WTC11 (cell line): ENCODE data around the gene EAF1. TPM values are rescaled to one million over a fixed set of nuclear protein-coding genes. Genes with fewer than 3 reads are reported as not detected.
"Not testable (repeated sequence)": the region's sequence is repeated elsewhere in the genome, so short reads cannot be mapped to it uniquely, and the experiment has no call there.

ENCODE experiments used
- ATAC-seq: fragments of 200-7000 bp; cut with Tn5 transposase; 2 replicates; pipeline ENCODE4 v1.10.0; 2021; ENCODE audit warnings: mild to moderate bottlenecking, moderate library complexity
- CTCF ChIA-PET: fragments of 300-600 bp; sonication (Branson Sonifier 250); formaldehyde crosslinking; loops from one replicate; lab custom pipeline; 2021; ENCODE audit warnings: antibody characterized with exemption; lab: Charles Lee
- POLR2A ChIA-PET: fragments of 350-600 bp; sonication (Branson Sonifier 250); formaldehyde crosslinking; loops from one replicate; lab custom pipeline; 2021; ENCODE audit warnings: antibody characterized with exemption; lab: Charles Lee
- DNase-seq: peaks from one replicate; pipeline ENCODE4 v3.0.0; 2021; ENCODE audit warnings: low spot score
- H3K27ac Mint-ChIP-seq: 2 replicates; pipeline ENCODE4 v1.8.0; 2021; ENCODE audit warnings: mixed read lengths
- H3K27me3 Mint-ChIP-seq: 2 replicates; pipeline ENCODE4 v1.8.0; 2021; ENCODE audit warnings: low read depth, mild to moderate bottlenecking, moderate library complexity, mixed read lengths
- H3K36me3 Mint-ChIP-seq: 2 replicates; pipeline ENCODE4 v1.8.0; 2021; ENCODE audit warnings: mixed read lengths
- H3K4me1 Mint-ChIP-seq: 2 replicates; pipeline ENCODE4 v1.8.0; 2022; ENCODE audit warnings: mixed read lengths
- H3K4me3 Mint-ChIP-seq: 2 replicates; pipeline ENCODE4 v1.8.0; 2021; ENCODE audit warnings: mild to moderate bottlenecking, moderate library complexity, mixed read lengths
- H3K9me3 Mint-ChIP-seq: 2 replicates; pipeline ENCODE4 v1.8.0; 2021; ENCODE audit warnings: mixed read lengths
- ATF1 ChIP-seq: sonication (generic); formaldehyde crosslinking; IDR thresholded peaks from 2 replicates; pipeline ENCODE4 v1.8.1; 2023; ENCODE audit warnings: mild to moderate bottlenecking, moderate library complexity, missing genetic modification reagents
- CREB1 ChIP-seq: sonication (generic); formaldehyde crosslinking; IDR thresholded peaks from 2 replicates; pipeline ENCODE4 v1.8.0; 2023; ENCODE audit warnings: mild to moderate bottlenecking, missing genetic modification reagents
- JUN ChIP-seq: sonication (generic); formaldehyde crosslinking; IDR thresholded peaks from 2 replicates; pipeline ENCODE4 v1.8.0; 2023; ENCODE audit warnings: mild to moderate bottlenecking, missing genetic modification reagents
- TCF7 ChIP-seq: sonication (generic); formaldehyde crosslinking; IDR thresholded peaks from 2 replicates; pipeline ENCODE4 v1.8.0; 2022; ENCODE audit warnings: mild to moderate bottlenecking, low read depth, missing genetic modification reagents, moderate library complexity
- TP53 ChIP-seq: sonication (generic); formaldehyde crosslinking; IDR thresholded peaks from 2 replicates; pipeline ENCODE4 v1.8.1; 2023; ENCODE audit warnings: mild to moderate bottlenecking, missing genetic modification reagents
- ZNF317 ChIP-seq: sonication (generic); formaldehyde crosslinking; IDR thresholded peaks from 2 replicates; pipeline ENCODE4 v1.8.1; 2023; ENCODE audit warnings: low read depth, mild to moderate bottlenecking, moderate library complexity, missing genetic modification reagents, borderline replicate concordance
- total RNA-seq: library from RNA; stranded (reverse); gene quantifications from 3 replicates; pipeline ENCODE4 v1.2.3, GENCODE V29; 2021
- TF ChIP-seq, protein P1 (sequence below): sonication (generic); formaldehyde crosslinking; IDR thresholded peaks from 2 replicates; pipeline ENCODE4 v1.8.1; 2023; ENCODE audit warnings: mild to moderate bottlenecking, missing genetic modification reagents
- TF ChIP-seq, protein P2 (sequence below): sonication (generic); formaldehyde crosslinking; IDR thresholded peaks from 2 replicates; pipeline ENCODE4 v1.8.1; 2022; ENCODE audit warnings: low read depth, mild to moderate bottlenecking, moderate library complexity, missing genetic modification reagents, borderline replicate concordance
- TF ChIP-seq, protein P3 (sequence below): sonication (generic); formaldehyde crosslinking; conservative IDR thresholded peaks from 2 replicates; pipeline ENCODE4 v1.8.1; 2022; ENCODE audit warnings: mild to moderate bottlenecking, missing genetic modification reagents
- TF ChIP-seq, protein P4 (sequence below): sonication (generic); formaldehyde crosslinking; IDR thresholded peaks from 2 replicates; pipeline ENCODE4 v1.8.0; 2023; ENCODE audit warnings: mild to moderate bottlenecking, missing genetic modification reagents
- TF ChIP-seq, protein P5 (sequence below): fragments of 250-450 bp; sonication (Bioruptor Pico); conservative IDR thresholded peaks from 2 replicates; pipeline ENCODE4 v1.9.0; 2021; ENCODE audit warnings: mild to moderate bottlenecking
- TF ChIP-seq, protein P6 (sequence below): fragments of 250-450 bp; sonication (Bioruptor Pico); IDR thresholded peaks from 2 replicates; pipeline ENCODE4 v2.1.2; 2022; ENCODE audit warnings: mild to moderate bottlenecking, moderate library complexity

EAF1 gene
- total RNA-seq, 1 experiment from 2014 or later: 25.4 TPM

DNA sequence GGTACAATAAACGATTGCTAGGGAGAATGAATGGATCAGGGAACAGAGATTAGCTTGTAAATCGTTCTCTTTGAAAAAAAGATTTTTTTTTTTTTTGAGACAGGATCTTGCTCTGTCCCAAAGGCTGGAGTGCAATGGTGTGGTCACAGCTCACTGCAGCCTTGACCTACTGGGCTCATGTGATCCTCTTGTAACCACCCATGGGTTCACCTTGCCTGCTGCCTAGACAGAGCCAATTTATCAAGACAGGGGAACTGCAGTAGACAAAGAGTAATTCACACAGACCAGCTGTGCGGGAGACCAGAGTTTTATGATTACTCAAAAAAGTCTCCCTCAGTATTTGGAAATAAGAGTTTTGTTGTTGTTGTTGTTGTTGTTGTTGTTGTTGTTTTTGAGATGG lies 39.7 kb upstream of the EAF1 start:
- ChIA-PET CTCF (interaction anchor here (1.2 kb wide), 1 partner anchor 120 kb away, joined by 5 read pairs; no protein-coding TSS in a partner anchor), POLR2A (no interaction called here)
- Mint-ChIP-seq H3K36me3 (peaks cover 6% of the 10 kb centered on the region; the same call in 1 of the 2 replicates), H3K9me3 (peaks cover 23% of the 10 kb centered on the region), H3K27ac (no peak overlapping the region), H3K4me1 (no peaks in the 10 kb centered on the region), H3K27me3 (peaks cover 7% of the 10 kb centered on the region), H3K4me3 (no peak overlapping the region)
- TF ChIP-seq, protein P1, sequence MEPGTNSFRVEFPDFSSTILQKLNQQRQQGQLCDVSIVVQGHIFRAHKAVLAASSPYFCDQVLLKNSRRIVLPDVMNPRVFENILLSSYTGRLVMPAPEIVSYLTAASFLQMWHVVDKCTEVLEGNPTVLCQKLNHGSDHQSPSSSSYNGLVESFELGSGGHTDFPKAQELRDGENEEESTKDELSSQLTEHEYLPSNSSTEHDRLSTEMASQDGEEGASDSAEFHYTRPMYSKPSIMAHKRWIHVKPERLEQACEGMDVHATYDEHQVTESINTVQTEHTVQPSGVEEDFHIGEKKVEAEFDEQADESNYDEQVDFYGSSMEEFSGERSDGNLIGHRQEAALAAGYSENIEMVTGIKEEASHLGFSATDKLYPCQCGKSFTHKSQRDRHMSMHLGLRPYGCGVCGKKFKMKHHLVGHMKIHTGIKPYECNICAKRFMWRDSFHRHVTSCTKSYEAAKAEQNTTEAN (CRISPR knock-in tag): no peak
- TF ChIP-seq, protein P2, sequence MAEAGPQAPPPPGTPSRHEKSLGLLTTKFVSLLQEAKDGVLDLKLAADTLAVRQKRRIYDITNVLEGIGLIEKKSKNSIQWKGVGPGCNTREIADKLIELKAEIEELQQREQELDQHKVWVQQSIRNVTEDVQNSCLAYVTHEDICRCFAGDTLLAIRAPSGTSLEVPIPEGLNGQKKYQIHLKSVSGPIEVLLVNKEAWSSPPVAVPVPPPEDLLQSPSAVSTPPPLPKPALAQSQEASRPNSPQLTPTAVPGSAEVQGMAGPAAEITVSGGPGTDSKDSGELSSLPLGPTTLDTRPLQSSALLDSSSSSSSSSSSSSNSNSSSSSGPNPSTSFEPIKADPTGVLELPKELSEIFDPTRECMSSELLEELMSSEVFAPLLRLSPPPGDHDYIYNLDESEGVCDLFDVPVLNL (CRISPR knock-in tag): no peak
- TF ChIP-seq JUN (CRISPR knock-in tag) (no peak), ZNF317 (no peak), CREB1 (CRISPR knock-in tag) (no peak), ATF1 (no peak), TP53 (CRISPR knock-in tag) (no peak)
- TF ChIP-seq, protein P3, sequence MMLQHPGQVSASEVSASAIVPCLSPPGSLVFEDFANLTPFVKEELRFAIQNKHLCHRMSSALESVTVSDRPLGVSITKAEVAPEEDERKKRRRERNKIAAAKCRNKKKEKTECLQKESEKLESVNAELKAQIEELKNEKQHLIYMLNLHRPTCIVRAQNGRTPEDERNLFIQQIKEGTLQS: no peak
- TF ChIP-seq, protein P4, sequence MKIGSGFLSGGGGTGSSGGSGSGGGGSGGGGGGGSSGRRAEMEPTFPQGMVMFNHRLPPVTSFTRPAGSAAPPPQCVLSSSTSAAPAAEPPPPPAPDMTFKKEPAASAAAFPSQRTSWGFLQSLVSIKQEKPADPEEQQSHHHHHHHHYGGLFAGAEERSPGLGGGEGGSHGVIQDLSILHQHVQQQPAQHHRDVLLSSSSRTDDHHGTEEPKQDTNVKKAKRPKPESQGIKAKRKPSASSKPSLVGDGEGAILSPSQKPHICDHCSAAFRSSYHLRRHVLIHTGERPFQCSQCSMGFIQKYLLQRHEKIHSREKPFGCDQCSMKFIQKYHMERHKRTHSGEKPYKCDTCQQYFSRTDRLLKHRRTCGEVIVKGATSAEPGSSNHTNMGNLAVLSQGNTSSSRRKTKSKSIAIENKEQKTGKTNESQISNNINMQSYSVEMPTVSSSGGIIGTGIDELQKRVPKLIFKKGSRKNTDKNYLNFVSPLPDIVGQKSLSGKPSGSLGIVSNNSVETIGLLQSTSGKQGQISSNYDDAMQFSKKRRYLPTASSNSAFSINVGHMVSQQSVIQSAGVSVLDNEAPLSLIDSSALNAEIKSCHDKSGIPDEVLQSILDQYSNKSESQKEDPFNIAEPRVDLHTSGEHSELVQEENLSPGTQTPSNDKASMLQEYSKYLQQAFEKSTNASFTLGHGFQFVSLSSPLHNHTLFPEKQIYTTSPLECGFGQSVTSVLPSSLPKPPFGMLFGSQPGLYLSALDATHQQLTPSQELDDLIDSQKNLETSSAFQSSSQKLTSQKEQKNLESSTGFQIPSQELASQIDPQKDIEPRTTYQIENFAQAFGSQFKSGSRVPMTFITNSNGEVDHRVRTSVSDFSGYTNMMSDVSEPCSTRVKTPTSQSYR (CRISPR knock-in tag): no peak
- TF ChIP-seq, protein P5, sequence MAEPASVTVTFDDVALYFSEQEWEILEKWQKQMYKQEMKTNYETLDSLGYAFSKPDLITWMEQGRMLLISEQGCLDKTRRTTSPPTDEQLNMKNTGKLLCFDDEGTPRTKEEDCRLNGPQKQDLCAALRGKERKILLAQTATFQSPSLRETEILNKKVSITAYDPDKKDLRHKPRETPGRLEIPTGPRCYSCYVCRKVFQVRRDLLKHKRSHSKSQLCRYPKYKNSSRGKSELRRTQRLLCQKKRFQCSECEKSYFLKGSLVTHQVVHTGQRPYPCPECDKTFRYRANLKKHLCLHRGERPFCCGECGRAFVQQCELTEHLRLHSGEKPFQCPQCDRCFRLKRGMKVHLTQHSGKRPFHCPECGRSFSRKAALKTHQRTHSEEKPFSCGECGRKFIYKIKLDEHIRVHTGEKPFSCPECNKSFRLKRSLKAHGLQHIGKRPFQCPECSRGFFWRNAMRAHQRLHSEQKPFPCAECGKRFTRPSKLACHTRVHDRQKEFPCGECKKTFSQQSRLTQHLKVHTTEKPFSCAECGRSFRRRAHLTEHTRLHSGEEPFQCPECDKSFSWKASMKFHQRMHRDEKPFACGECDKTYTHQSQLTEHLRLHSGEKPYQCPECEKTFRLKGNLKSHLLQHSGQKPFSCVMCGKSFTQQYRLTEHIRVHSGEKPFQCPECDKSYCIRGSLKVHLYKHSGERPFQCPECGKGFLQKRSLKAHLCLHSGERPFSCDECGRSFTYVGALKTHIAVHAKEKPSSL (CRISPR knock-in tag): no peak
- no peak for ATAC-seq
- no peak for DNase-seq

DNA sequence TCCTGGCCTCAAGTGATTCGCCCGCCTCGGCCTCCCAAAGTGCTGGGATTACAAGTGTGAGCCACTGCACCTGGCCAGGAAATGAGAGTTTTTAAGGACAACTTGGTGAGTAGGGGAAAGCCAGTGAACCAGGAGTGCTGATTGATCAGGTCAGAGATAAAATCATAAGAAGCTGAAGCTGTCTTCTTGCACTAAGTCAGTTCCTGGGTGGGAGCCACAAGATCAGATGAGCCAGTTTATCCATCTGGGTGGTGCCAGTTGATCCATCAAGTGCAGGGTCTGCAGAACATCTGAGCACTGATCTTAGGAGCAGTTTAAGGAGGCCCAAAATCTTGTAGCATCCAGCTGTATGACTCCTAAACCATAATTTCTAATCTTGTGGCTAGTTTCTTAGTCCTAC lies 39.1 kb upstream of the EAF1 start:
- CTCF ChIA-PET, H3K36me3 Mint-ChIP-seq, H3K27ac Mint-ChIP-seq, H3K4me3 Mint-ChIP-seq, H3K4me1 Mint-ChIP-seq, DNase-seq, ATAC-seq, POLR2A ChIA-PET: not testable (repeated sequence)
- H3K27me3 Mint-ChIP-seq: peaks cover 13% of the 10 kb centered on the region
- peaks cover 27% of the 10 kb centered on the region for H3K9me3 Mint-ChIP-seq

DNA sequence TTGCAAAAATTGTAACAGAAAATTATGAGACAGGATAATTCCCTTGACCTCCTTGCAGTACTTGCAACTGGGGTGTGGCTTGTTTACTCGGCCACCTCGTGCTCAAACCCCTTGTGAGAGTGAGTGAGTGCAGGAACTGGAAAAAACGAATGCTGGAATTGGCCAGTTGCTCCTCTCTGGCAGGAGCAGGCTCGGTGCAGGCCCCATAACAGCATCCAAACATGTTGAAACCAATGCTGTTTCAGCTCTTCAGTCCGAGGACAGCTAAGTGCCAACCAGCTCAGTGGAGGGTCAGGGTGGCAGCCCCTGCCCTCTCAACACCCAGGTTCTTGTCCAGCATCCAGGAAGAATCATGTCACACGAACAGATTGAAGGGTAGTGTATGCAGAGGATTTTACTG lies 36.9 kb upstream of the EAF1 start:
- no peak for ATAC-seq
- peaks cover 37% of the 10 kb centered on the region for H3K9me3 Mint-ChIP-seq
- H3K27ac Mint-ChIP-seq: no peak overlapping the region; the same call in 1 of the 2 replicates
- peaks cover 10% of the 10 kb centered on the region for H3K36me3 Mint-ChIP-seq
- ChIA-PET POLR2A (no interaction called here), CTCF (interaction anchor here (1.1 kb wide), 1 partner anchor 15 kb away, joined by 3 read pairs; no protein-coding TSS in a partner anchor)
- DNase-seq: no peak
- H3K4me3 Mint-ChIP-seq: no peak overlapping the region
- no peak for TF ChIP-seq JUN (CRISPR knock-in tag)
- TF ChIP-seq, protein P6, sequence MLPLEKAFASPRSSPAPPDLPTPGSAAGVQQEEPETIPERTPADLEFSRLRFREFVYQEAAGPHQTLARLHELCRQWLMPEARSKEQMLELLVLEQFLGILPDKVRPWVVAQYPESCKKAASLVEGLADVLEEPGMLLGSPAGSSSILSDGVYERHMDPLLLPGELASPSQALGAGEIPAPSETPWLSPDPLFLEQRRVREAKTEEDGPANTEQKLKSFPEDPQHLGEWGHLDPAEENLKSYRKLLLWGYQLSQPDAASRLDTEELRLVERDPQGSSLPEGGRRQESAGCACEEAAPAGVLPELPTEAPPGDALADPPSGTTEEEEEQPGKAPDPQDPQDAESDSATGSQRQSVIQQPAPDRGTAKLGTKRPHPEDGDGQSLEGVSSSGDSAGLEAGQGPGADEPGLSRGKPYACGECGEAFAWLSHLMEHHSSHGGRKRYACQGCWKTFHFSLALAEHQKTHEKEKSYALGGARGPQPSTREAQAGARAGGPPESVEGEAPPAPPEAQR: no peak
- no peak for TF ChIP-seq TCF7 (CRISPR knock-in tag)
- no peaks in the 10 kb centered on the region for H3K4me1 Mint-ChIP-seq
- H3K27me3 Mint-ChIP-seq: peaks cover 26% of the 10 kb centered on the region
